Islet of Langerhans (tissue), 1 donor: Measurements from ENCODE around the gene LIN7A.
"Not testable (repeated sequence)": the region's sequence is repeated elsewhere in the genome, so short reads cannot be mapped to it uniquely, and the experiment has no call there.

Experiments
- FAIRE-seq: peaks from one replicate; lab custom pipeline; 2011; peaks lifted over from hg19 to GRCh38; lab: Jason Lieb, UNC

Gene LIN7A

DNA sequence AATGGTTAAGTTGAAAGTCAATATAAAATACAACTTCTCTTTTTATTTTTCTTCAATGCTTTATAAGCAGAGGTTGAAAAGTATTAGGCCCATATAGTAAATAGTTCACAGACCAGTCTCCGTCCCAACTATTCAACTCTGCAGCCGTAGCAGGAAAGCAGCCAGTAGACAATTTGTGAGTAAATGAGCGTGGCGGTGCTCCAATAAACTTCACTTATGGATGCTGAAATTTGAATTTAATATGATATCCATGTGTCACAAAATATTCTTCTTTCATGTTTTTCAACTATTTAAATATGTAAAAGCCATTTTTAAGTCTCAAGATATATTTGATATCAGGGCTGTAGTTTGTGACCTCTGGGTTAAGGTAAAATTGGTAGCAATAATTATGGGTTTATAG, 17.7 kb downstream of the LIN7A start:
- FAIRE-seq, result no peak

DNA sequence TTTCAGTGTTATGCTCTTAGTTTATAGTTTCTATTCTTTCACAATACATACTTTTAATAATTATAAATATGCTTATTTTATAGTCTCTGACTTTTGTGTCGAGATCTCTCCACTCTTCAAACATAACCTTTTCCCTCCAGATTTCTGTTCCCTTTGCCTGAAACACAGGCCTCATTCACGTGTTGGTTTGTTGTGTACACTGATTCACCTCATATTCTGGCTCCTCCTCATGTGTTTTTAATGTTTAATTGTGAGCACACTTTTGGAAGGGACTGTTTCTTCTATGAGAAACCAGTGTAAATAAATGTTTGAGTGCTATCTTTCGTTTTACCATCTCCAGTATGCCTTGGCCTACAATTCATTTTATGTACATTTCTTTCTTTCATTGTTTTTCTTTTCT, 20.1 kb downstream of the LIN7A start:
- FAIRE-seq, result no peak

DNA sequence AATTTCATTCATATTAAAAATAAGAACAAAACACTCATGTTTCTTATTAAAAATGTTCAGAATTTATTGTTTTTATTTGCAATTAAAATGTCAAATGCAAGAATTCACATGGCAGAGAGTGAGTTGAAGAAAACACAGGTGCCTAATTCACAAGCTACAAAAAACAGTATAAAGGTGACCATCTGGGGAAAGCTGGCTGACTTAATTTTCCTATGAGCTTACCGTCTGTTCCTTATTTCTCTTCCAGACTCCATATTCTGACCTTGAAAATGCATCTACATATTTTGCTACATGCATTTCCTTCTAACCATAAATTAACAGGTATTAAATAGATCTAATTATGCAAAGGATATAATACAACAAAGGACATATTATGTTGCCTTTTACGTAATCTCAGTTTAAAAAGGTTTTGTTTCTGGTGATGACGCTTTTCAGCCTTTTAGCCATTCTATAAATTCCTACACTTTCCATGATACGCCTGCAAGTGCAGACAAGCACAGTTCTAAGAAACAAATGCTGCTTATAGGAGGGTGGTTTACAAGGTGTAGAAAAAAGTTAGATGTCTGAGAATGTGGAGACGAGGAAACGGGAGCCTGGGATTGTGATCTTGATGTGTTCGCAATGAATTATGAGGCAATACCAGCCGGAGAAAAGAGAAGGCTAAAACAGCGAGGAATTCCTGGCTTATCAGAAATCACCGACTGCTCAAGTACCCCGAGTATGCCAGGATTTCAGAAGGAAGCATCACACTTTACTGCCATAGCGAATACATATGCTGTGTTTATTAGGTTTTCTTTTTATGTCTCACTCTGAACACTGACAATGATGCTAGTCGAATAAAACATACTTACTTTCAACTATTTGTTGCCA, 24.6 kb downstream of the LIN7A start:
- no peak for FAIRE-seq

DNA sequence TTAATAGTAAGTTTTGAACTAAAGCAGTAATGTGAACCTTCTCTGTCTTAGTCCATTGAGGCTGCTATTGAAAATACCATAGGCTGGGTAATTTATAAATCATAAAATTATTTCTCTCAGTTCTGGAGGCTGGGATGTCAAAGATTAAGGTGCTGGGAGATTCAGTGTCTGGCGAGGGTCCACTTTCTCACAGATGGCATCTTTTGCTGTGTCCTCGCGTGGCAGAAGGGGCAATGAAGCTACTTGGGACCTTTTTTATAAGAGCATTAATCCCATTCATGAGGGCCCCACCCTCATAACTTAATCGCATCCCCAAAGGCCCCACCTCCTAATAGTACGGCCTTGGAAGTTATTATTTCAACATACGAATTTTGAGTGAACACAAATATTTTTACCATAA, 28.4 kb downstream of the LIN7A start:
- no peak for FAIRE-seq

DNA sequence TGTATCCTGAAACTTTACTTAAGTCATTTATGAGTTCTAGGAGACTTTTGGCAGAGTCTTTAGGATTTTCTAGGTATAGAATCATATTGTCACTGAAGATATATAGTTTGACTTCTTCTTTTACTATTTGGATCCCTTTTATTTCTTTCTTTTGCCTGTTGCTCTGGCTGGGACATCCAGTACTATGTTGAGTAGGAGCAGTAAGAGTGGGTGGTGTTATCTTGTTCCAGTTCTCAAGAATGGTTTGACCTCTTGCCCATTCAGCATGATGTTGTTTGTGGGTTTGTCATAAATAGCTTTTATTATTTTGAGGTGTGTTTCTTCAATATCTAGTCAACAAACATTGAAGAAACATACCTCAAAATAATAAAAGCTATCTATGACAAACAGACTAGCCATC, 35.0 kb downstream of the LIN7A start:
- no peak for FAIRE-seq

DNA sequence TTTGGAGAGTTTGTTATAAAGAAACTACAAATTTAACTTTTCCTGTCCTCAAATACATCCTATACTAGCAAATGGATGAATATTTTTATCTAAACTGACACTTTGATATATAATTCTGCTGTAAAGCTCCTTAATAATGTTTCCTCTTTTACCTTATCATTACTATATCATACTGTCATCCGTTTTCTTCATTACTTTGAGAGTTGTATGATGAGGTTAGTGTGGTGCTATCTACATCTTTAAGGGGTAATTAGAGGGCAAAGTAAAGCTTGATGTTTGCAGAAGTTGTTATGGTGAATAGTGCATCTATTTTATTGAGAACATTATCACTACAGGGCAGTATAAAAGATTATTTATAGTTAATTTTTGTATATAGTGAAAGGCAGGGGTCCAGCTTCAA, 36.1 kb downstream of the LIN7A start:
- no peak for FAIRE-seq

DNA sequence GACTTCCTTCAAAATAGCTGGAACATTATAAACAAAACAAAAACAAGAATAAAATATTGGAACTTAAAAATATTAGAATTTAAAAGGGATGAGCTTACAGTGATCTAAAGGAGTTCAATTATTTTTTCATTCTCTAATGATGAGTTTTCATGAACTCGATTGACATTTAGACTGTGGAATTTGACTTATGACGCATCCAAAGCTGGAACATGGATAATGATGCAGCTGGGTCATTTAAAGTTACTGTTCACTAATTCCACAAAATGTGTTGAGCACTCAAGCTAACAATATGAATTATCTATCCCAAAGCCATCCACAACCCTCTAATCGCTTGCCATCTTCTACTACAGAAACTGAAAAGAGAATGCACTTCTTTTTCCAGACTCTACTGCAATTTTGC, 42.5 kb downstream of the LIN7A start:
- no peak for FAIRE-seq

DNA sequence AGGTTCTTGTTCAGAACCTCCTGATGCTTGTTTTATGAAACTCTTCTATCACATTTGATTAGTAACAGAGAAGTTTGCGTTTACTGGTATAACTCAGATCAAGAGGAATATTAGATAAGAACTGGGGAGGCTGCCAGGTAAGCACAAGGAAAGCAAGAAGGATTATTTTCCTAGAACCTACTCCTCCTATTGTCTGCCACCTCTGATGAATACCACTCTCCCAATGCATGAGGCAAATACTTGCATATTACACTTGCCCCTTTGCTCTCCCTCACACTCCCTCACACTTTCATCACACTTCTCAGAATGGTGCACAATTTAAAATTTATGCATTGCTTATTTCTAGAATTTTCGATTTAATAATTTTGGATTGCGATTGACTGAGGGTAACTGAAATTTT, 43.6 kb downstream of the LIN7A start:
- no peak for FAIRE-seq

DNA sequence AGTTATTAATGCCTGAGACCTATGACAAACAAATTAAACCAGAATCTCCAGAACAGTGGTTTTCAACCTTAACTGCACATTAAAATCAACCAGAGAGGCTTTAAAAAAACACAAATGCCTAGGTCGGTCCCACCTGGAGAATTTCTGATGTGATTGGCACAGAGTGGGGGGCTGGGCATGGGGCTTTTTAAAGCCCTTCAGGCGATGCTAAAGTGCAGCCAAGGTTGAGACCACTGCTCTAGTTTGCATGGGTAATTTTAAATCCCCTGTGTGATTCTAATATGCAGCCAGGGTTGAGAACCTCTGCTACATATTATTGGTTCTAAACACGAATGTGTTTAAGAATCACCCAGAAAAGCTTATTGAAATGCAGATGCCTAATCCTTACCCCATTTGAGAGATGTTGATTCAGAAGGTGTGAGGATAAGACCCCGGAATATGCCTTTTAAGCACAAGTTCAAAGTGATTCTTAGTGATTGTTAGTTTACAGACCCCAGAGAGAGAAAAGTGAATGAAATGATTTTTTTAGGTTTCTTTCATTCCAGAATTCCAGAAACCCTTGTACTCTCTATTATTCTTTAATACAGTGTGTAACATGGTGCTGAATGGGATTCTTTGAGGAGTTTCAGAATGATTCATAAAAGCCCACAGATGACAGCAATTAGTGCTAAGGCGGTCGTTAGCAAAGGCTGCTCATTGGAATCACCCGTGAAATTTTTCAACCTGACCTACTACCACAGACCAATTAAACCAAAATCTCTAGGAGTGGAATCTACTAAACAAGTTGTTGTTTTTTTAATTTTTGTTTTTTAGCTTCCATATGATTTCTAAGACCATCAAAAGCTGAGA, 44.9 kb downstream of the LIN7A start:
- FAIRE-seq, result no peak

DNA sequence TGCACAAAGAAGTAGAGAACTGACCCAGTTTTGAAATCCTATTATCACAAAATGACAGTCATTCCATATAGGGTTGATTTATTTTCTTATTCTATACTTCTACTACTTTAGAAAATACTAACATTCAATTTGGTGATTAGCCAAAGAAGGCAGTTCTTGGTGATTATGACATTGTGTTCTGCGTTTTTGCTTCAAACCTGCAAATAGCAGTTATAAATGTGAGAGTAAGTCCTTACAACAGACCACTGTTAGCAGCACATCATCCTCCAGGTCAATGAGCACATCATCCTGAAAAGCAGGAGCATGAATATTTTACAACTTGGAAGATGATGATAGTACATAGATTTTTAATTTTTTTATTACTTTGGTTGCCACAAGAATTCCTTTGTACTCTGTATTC, 53.1 kb downstream of the LIN7A start:
- FAIRE-seq, result no peak

DNA sequence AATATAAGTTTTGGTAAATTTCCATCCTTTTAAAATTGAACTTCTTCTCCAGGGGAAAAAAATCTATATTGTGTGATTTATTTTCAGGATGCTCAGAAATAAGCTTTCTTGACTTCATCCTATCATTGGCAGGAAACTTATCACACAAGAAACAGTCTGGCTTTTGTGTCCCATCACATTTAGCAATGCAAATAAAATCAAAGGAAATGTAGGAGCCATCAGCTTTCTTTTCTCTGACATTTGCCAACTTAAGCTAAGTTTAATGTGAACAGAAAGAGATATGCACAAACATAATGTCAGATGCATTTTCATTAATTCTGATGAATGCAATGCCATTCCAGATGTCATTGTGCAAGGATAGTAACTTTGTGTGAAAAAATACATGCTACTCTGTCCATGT, 56.6 kb downstream of the LIN7A start:
- FAIRE-seq, result no peak

DNA sequence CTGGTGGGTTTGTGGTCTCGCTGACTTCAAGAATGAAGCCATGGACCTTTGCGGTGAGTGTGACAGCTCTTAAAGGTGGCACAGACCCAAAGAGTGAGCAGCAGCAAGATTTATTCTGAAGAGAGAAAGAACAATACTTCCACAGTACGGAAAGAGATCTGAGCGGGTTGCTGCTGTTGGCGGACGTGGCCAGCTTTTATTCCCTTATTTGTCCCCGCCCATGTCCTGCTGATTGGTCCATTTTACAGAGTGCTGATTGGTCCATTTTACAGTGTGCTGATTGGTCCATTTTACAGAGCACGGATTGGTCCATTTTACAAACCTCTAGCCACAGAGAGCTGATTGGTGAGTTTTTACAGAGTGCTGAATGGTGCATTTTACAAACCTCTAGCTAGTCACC, 59.3 kb downstream of the LIN7A start:
- FAIRE-seq, result not testable (repeated sequence)

DNA sequence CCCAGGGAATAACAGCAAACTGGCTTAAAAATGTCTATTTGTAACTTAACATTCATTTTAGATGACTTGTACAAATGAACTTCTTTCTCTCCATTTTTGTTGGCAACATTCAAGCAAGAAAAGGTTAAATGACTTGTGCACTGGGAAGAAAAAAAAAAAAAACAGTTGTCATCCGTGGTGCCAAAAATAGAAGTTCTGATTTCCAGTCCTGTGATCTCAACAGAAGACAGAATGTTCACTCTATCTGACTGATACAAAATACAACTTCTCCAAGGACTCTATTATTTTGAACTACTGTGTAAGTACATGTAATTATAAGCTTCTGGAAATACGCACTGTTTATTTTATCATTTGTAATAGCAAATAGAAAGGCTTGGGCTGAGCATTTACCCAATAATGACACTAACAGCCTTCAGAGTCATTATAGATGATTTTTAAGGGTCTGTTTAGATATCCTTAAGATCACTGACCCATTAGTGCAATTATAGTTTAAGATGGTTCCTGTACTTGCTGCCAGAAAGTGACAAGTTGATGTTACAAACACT, 59.9 kb downstream of the LIN7A start:
- FAIRE-seq, result no peak

DNA sequence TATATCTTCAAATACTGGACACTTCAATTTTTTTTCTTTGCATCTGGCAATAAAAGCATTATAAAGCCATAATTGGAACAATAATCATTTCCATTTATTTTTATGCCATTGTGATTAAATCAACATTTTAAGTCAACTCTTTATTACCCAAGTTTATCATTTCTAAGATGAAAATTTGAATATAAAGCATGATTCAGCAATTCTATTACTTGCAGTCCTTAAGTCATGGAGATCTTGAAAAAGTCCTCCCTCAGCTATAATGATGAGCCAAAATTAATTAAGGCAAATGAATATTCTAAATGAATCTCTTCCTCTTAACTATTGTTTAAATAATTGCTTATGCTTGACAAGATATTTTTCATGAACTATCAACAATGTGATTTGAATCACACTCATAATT, 65.7 kb downstream of the LIN7A start:
- no peak for FAIRE-seq

DNA sequence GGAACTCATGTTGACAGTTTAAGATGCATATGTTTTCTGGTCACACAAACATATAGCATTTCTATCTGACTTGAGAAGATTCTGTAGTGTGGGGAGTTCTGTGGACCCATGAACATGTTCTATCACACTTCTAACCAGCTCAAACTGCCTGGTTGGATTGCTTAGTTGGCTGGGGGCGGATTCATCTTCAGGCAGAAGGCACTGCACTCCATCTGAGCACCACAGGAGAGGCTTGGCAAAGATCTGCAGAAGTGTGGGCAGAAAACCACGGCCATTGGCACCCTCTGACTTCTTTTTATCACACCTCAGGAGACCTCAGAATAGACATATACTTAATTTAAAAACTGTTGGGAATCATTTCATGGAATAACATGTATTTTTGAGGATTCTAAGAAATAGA, 68.5 kb downstream of the LIN7A start:
- FAIRE-seq, result no peak

DNA sequence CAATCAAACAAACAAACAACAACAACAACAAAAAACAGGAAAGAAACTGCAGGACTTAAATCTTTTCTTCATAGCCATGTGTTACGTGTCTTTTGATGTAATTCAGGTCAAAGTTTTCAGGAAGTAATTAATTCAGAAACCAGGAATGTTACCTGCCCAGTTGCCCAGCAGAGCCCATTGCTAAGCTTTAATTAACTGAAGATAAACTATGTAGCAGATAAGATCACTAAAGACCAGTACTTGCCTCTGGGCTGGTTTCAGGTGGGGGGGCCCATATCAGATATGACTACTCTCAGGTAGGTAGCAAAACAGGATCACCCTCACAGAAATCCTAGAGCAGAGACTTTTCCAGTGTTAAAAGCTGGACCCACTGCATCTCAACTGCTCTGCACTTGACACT, 69.2 kb downstream of the LIN7A start:
- no peak for FAIRE-seq

DNA sequence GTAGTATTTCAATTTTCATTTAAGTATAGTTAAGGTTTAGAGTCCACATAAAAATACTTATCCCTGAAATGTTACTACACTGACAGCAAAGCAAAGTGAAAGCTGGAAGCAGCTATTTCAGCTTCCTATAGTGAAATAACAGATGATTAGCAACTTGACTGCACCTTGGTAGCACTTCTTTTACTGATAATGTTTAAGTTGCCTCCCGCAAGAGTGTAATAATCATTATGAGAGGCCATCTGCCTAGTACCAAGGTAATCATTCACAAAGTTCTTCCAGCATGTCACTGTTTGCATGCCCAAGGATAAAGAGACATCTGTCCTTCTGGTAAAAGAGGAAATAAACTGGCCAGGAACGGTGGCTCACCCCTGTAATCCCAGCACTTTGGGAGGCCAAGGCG, 69.8 kb downstream of the LIN7A start:
- FAIRE-seq, result no peak

DNA sequence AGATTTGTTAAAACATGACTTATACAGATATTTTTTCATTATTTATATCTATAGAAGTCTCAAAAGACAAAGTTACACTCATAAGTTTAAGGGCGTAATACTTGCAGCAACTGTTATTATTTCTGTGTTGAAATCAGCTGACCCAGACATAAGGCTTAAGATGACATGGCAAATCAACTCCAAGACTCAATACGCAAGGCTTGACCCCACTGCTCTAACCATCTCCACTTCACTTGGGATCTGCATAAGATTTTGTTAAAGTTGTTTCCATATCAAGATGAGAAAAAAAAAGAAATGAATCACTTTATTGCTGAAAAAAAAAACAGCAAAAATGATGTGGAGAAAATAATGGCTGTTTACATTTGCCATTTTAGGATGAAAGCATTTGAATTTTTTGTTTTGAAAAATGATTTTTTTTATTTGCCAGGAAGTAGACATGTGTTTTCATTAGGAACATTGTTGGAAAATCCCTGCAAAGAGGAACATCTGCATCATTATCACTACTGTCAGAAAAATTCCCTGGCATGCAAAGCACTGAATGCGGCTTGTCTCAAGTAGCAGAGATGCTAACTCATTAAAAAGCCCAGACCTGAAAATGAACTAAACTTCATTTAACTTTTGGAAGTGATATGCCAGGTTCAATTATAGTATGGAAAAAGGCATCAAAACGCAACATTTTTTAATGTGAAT, 73.5 kb downstream of the LIN7A start:
- FAIRE-seq, result no peak

DNA sequence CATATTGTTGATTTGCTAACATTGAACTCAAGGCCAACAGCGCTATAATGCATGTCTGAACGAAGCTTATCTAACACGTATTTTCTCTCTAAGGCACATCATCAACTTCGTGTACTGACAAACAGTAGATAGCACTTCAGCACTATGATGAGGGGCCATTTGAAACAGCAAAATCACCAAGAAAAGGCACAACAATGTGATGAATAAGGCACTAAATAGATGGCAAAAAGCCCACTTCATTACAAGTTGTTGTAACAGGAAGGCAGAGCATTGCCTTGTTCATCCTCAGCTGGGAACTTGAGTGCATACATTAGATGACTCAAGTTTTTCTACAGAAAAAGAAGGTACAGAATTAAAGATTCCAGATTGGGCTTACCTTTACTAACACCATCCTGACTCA, 75.2 kb downstream of the LIN7A start:
- FAIRE-seq, result no peak

DNA sequence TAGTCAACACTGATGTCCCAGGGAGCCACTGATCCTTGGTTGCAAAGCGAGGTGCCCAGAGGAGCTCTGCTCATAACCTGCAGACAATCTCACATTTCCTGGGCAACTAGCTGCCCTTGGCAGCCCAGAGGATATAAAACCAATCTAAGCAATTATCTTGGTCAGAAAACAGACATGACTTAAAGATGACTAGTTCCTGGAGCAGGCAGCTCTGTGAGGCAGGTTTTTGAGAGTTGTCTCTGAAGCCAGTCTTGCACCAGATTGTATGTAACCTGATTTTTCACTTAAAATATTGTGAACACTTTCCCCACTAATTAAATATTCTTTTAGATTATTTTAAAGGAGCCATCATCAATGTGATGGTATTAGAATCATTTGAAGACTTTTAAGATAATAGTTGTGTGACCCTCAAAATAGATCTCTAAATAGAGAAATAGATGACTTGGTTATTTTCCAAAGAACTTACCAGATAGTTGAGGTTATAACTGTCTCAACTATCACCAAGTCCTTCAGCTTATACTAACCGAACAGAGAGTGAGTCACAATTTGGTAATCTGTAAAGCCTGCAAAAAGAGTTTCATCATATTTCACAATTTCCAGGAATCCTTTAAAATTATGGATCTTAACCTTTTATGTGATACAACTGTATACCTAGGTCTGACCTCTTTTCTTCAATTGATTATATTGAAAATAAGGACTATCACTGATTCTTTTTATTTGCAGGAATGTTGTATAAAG, 75.9 kb downstream of the LIN7A start:
- FAIRE-seq, result no peak

DNA sequence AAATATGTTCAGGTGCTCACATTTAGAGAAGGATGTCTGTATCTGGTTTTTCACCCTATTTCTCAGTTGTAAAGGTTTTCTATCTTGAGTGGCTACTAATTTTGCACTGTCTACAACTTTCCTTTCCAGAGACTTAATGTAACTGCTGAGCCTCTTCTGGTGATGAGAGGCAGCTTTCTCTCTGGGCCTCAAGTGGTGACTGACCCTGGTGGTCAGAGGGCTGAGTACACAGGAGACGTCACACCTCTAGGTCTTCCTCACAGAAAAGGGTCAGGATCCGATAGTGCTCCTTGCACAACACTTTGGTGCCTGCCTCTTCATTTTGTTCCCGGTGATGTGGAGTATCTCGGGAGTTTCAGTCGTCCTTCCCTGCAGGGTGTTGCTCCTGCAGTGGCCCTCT, 76.8 kb downstream of the LIN7A start:
- no peak for FAIRE-seq

DNA sequence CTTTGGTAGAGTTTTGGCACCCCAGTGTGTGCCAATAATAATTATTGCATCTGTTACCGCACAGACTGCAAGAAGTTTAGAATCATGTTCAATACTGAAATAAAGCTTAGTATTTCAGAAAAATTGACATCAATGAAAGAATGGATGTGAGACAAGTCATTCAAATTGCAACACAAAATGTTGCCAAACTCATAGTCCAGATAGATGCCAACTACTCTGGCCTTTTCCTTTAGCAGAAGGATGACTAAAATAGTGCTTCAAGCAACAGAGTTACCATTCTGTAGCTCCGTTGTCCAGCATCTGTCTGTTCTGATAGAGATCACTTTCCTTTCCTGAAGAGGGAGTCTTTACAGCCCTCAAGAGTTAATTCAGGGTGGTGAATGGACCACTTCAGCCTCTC, 77.5 kb downstream of the LIN7A start:
- FAIRE-seq, result no peak
